Transverse colon (tissue), 4 donors: ENCODE measurements around the gene MAP4K4.

Experiments used
- CTCF ChIP-seq, 5 experiments: fragments of 200-600 bp in 3 of 5; fragments of 450-650 bp in 2 of 5; sonication (generic) in 3 of 5; IDR thresholded peaks; 1 replicate in 2 of 5; 2 replicates in 3 of 5; pipeline ENCODE4 v1.5.1; 2016 to 2017; ENCODE audit warnings: antibody characterized with exemption in 5 of 5, inconsistent platforms in 3 of 5, mild to moderate bottlenecking in 2 of 5, moderate library complexity in 1 of 5
- EP300 ChIP-seq: sonication (generic); formaldehyde crosslinking; IDR thresholded peaks from one replicate; pipeline ENCODE4 v1.6.1; 2017; ENCODE audit warnings: antibody characterized with exemption, low read depth
- POLR2AphosphoS5 ChIP-seq, 3 donors: sonication (generic); formaldehyde crosslinking; IDR thresholded peaks; one replicate each; pipeline ENCODE4 v1.6.1; 2016; ENCODE audit warnings: antibody characterized with exemption in 3 of 3

- no peak for TF ChIP-seq POLR2AphosphoS5 (IDR thresholded peaks at IDR 0.05)
- TF ChIP-seq CTCF (IDR thresholded peaks at IDR 0.05) = no peak
- TF ChIP-seq EP300 = no peak
Measured at GRCh38 chr2:101742547-101742946, 45.0 kb downstream of the MAP4K4 start.
